Measurements from ENCODE around the gene TRPM4. TPM values are rescaled to one million over a fixed set of nuclear protein-coding genes. Genes with fewer than 3 reads are reported as not detected.
A peak's percentile ranks its signal among the peaks of the same experiment; 100 is the strongest.

The TRPM4 gene
- total and polyA plus RNA-seq, 2 of the 13 experiments (the other 11 are each of a cell fraction or from before 2014, with no cell fraction given), result 1.9 to 4.3 TPM

GRCh38 chr19:49114630-49115363, 42.8 kb upstream of the TRPM4 start (continued):
- TF ChIP-seq ZSCAN25 (CRISPR knock-in tag; IDR thresholded peaks at IDR 0.05) (0 out of 2 replicates have a peak, but pooled peaks have one; percentile 4), ZNF263 (CRISPR knock-in tag; IDR thresholded peaks at IDR 0.05) (peak; percentile 66; the same call in 1 of the 2 replicates), ZNF383 (CRISPR knock-in tag; IDR thresholded peaks at IDR 0.05; ENCODE audit: borderline replicate concordance) (no peak), HDAC2 (CRISPR knock-in tag; IDR thresholded peaks at IDR 0.05) (0 out of 2 replicates have a peak, but pooled peaks have one; percentile 12), GMEB1 (CRISPR knock-in tag; IDR thresholded peaks at IDR 0.05; ENCODE audit: borderline replicate concordance) (peak; percentile 68), HNF1B (CRISPR knock-in tag; IDR thresholded peaks at IDR 0.05) (peak; percentile 20; the same call in 1 of the 2 replicates), ISL2 (CRISPR knock-in tag; IDR thresholded peaks at IDR 0.05) (peak; percentile 12), MTA1 (CRISPR knock-in tag; IDR thresholded peaks at IDR 0.05; ENCODE audit: borderline replicate concordance) (0 out of 2 replicates have a peak, but pooled peaks have one; percentile 29), HOXA3 (CRISPR knock-in tag; IDR thresholded peaks at IDR 0.05) (0 out of 2 replicates have a peak, but pooled peaks have one; percentile 23), HOXA7 (CRISPR knock-in tag; IDR thresholded peaks at IDR 0.05) (0 out of 2 replicates have a peak, but pooled peaks have one; percentile 60), BCLAF1 (IDR thresholded peaks at IDR 0.05) (no peak), SUZ12 (IDR thresholded peaks at IDR 0.05; ENCODE audit: low read depth, low read length) (peak; percentile 17; the same call in 1 of the 2 replicates), ZNF225 (CRISPR knock-in tag; IDR thresholded peaks at IDR 0.05) (0 out of 2 replicates have a peak, but pooled peaks have one; percentile 60), MTF2 (CRISPR knock-in tag; IDR thresholded peaks at IDR 0.05; ENCODE audit: borderline replicate concordance) (no peak), ATF7-NPFF (CRISPR knock-in tag; IDR thresholded peaks at IDR 0.05; ENCODE audit: low read depth) (0 out of 2 replicates have a peak, but pooled peaks have one; percentile 11), SP1 (IDR thresholded peaks at IDR 0.05) (no peak), SP1 (CRISPR knock-in tag; IDR thresholded peaks at IDR 0.05) (no peak), ZNF605 (CRISPR knock-in tag; IDR thresholded peaks at IDR 0.05) (peak; percentile 75), SRSF1 (optimal IDR thresholded peaks at IDR 0.05; ENCODE audit: low read depth, low read length) (no peak), SRF (IDR thresholded peaks at IDR 0.05; ENCODE audit: low read depth, low read length) (no peak), SPEN (CRISPR knock-in tag; IDR thresholded peaks at IDR 0.05; ENCODE audit: low read depth) (peak; percentile 14; the same call in 1 of the 2 replicates), KAT8 (CRISPR knock-in tag; IDR thresholded peaks at IDR 0.05) (peak; percentile 49; the same call in 1 of the 2 replicates), ZNF670 (CRISPR knock-in tag; IDR thresholded peaks at IDR 0.05; ENCODE audit: borderline replicate concordance) (no peak)

Data from HepG2 (cell line).